HG03565 (cell line): ENCODE results near the gene PADI1.

Source experiments
- ATAC-seq: cut with Tn5 transposase; IDR thresholded peaks from one replicate; pipeline ENCODE4 v1.9.1; 2021; ENCODE audit warnings: mild to moderate bottlenecking, moderate library complexity; ENCODE audit not compliant: unreplicated experiment

PADI1 gene

GRCh38 chr1:17196496-17197185, 8.3 kb upstream of the PADI1 start:
- ATAC-seq = no peak

- ATAC-seq = no peak
Observed at GRCh38 chr1:17197696-17198095, 7.2 kb upstream of the PADI1 start.

DNA sequence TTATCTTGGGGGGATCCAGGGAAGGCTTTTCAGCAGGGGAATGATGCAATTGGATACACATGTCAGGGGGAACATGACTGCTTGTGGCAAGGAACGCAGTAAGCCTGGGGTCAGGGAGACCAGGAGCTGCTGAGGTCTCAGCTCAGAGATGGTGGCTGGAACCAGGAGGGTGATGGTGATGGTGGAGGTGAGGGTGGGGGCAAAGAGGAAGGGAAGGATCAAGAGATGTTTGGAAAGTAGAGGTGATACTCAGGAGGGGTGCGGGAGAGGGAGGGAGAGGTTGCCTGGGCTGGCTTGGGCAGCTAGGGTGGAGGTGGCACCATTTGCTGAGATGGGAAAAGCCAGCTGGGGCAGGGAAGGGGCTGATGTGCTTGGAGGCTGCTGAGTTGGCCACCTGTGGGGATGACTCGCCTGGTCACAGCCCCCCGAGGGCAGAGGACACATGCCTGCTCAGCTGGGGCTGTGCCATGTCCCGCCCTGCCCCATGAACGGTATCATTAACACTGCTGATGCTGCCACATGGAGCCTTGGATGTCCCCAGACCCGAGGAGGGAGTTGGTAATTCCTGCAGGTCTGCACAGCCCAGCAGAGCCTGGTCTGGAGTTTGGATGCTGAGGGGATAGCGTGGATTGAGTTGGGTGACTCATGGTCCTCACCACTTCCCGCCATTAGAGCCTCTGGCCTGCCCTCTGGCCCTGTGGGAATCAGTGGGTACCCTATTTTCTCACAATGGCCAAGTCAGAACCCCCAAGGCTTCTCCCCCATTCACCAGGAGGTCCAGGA, 6.3 kb upstream of the PADI1 start:
- ATAC-seq = no peak

- ATAC-seq = no peak
Observed at GRCh38 chr1:17199267-17200044, 5.5 kb upstream of the PADI1 start.

- ATAC-seq = no peak
Observed at GRCh38 chr1:17200246-17200645, 4.7 kb upstream of the PADI1 start.

DNA sequence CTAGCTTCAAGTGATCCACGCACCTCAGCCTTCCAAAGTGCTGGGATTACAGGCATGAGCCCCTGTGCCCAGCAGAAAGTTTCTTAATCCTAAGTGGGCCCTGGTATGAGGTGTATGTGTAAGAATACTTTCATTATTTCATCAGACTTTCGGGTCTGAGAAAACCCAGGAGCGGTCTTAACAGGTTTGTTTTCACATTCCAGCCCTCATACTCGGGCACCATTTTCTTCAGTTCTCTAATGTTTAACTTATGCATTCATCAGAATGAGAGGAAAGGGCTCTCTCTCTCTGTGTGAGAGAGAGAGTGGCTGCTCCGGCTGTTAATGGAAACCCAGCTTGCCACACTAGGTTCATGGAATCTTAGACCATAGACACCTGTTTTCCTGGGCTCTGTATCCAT, 4.2 kb upstream of the PADI1 start:
- no peak for ATAC-seq

- no peak for ATAC-seq
Observed at GRCh38 chr1:17201201-17202021, 3.5 kb upstream of the PADI1 start.

DNA sequence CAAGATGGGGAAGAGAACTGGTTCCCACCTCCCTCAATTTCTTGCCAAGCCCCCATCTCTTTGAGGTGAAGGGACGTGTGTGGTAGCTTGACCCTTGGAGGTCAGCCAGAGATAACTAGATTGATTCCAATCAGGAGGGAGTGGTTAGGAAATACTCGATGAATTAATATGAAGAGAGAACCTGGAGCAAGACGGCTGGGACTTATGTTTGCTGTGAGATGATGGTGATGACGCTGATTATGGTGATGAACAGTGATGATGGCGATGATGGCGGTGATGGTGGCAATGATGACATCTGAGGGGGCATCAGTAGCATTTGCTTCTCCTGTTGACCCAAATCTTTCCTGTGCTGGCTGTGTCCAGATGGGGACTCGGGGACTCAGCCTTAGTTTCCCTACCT, 724 bp downstream of the PADI1 start:
- ATAC-seq = no peak

- ATAC-seq = no peak
Observed at GRCh38 chr1:17206196-17206595, 1.3 kb downstream of the PADI1 start.

DNA sequence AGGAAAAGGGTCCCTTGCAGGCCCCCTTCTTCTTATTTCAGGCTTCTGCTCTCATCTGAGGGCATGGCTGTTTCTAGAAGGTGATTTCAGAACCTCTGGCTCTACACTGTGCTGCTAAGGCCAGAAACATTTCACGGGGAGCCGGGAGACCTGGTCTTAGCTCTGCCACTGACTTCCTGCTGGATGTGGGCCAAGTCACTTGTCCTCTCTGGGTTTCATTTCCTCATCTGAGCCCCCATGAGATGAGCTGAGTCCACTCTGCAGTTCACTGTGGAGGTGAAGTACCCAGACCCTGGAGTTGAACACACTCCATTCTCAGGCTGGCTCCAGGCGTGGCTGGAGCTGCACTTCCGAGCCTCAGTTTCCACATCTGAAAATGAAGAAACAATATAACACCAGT, 2.1 kb downstream of the PADI1 start:
- ATAC-seq = peak; percentile 47

- no peak for ATAC-seq
Observed at GRCh38 chr1:17207540-17207939, 2.6 kb downstream of the PADI1 start.

DNA sequence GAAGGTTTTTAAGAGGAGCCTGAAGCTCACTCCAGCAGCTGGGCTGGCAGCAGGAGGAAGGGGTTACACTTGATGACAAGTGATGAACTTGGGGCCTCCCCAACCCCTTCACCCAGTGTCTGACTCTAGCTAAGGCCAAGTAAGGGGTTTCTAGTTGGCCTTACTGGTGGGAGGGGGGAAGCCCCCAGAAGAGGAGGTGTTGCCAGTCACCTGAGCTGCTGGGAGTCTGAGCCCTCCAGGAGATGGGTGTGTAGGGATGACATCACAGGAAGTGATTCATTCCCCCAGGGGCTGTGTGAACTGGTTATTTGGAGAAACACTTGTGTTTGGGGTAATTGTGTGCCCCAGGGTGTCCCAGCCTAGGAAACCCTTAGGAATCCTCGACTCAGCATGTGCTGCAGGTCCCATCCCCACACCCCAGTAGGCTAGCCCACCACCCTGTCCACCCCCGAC, 3.1 kb downstream of the PADI1 start:
- ATAC-seq = peak; percentile 38

GRCh38 chr1:17208546-17208945, 3.6 kb downstream of the PADI1 start:
- no peak for ATAC-seq

- no peak for ATAC-seq
Observed at GRCh38 chr1:17209430-17209829, 4.5 kb downstream of the PADI1 start.

DNA sequence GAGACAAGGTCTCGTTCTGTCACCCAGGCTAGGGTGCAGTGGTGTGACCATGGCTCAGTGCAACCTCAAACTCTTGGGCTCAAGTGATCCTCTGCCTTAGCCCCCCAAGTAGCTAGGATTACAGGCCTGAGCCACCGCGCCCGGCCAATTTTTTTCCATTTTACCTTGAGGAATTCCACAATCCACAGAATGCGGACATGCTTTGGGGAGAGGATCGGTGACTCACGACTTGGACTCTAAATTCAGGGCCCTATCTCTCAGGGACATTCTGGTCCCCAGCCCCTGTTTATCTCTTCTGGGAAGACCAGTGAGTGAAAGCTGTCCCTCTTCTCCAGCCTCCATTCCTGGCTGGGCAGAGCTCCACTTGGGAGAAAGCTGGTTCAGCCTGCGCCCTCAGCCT, 5.2 kb downstream of the PADI1 start:
- no peak for ATAC-seq

- ATAC-seq = no peak
Observed at GRCh38 chr1:17211377-17211776, 6.4 kb downstream of the PADI1 start.

DNA sequence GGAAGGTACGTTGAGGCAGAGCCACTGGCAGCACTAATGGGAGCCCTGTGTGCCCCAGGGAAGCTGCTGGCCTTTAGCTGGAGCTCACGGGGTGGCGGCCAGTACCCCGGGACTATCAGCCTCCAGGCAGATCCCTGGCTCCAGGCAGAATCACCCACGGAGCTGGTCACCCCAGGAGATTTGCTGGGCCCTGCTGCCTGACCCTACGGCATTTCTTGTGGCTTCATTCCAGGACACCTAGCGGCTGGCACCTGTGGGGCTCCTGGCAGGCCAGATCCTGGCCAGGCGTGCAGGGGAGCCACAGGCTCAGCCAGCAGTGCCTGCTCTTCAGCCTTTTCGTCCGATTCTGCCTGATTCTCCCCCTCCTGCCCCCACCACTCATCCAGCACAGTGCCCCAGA, 7.1 kb downstream of the PADI1 start:
- no peak for ATAC-seq

DNA sequence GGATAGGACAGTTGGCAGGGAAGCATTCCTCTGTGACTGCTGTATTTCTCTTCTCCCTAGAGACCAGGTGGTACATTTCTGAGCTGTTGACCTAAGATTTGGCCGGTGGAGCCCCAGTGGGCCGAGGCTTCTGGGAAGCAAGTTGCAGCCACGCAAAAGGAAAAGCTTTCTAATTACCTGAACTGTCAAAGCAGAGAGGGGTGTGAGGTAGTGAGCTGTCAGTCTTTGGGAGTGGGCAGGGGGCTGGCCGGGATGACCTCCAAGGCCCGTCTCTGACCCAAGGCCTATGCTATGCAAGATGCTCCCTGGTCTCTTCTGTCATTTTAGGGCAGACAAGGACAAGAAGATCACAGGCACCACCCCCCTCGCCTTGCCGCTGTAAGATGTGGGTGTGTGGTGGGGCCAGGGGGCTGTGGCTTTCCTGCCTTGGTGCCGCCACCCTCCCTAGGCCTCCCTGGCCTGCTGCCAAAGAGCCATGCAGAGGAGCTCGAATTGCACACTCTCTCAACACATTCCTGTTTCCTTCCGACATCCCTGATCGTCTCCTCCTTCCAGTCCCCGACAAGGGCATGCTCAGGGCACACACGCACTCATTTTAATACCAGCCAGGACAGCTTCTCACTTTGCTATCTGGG, 7.7 kb downstream of the PADI1 start:
- no peak for ATAC-seq

- no peak for ATAC-seq
Observed at GRCh38 chr1:17213148-17213781, 8.3 kb downstream of the PADI1 start.

- ATAC-seq = no peak
Observed at GRCh38 chr1:17213782-17214148, 8.8 kb downstream of the PADI1 start.
